Gastroesophageal sphincter (tissue), 3 donors: ENCODE measurements around the gene OR1S1.

Experiments
- CTCF ChIP-seq, 4 experiments: fragments of 200-600 bp in 2 of 4; fragments of 450-650 bp in 2 of 4; sonication (generic) in 1 of 4; IDR thresholded peaks; one replicate each; pipeline ENCODE4 v1.5.1; 2017 to 2019; ENCODE audit warnings: antibody characterized with exemption in 4 of 4, mild to moderate bottlenecking in 2 of 4, moderate library complexity in 2 of 4
- EP300 ChIP-seq: sonication (generic); formaldehyde crosslinking; IDR thresholded peaks from one replicate; pipeline ENCODE4 v1.6.1; 2017; ENCODE audit warnings: antibody characterized with exemption, mild to moderate bottlenecking
- POLR2A ChIP-seq, 2 donors: fragments of 450-650 bp; IDR thresholded peaks; one replicate each; pipeline ENCODE4 v1.6.1; 2017; ENCODE audit warnings: antibody characterized with exemption in 2 of 2, mild to moderate bottlenecking in 2 of 2, moderate library complexity in 1 of 2

DNA sequence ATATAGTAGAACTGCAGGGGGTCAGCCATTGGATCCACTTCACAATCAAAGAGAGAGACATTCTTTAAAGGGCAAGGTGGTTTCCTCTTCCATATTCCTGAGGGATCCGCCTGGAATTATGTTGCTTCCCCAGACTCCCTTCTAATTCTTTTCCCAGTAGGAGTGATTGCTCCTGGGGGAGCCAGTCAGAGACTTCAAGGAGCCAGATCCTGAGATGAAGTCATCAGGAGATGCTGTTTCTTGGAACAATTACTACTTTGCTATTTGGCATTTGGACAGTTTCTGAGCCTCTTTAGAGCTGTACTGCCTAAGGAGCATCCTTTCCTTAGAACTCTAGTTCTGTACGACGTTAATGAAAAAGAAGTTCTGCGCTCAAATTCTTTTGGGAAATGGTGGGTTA, 25.6 kb upstream of the OR1S1 start:
- TF ChIP-seq CTCF (IDR thresholded peaks at IDR 0.05) (no peak), POLR2A (IDR thresholded peaks at IDR 0.05) (no peak), EP300 (no peak)
